Endodermal cell (in vitro differentiated cells): ENCODE results near the gene SLC16A1. TPM values are rescaled to one million over a fixed set of nuclear protein-coding genes. Genes with fewer than 3 reads are reported as not detected.
"Not testable (repeated sequence)": the region's sequence is repeated elsewhere in the genome, so short reads cannot be mapped to it uniquely, and the experiment has no call there.

Source experiments
- DNase-seq: peaks from one replicate; pipeline ENCODE4 v3.0.0-alpha.2; 2017
- H3K27ac ChIP-seq: 2 replicates; pipeline ENCODE4 v1.5.1; 2013; ENCODE audit warnings: mild to moderate bottlenecking, low read depth, low read length, moderate library complexity
- H3K27me3 ChIP-seq: 2 replicates; pipeline ENCODE4 v1.6.1; 2013; ENCODE audit warnings: mild to moderate bottlenecking, low read length, moderate library complexity; ENCODE audit not compliant: insufficient read depth, control insufficient read depth, poor library complexity, severe bottlenecking
- H3K36me3 ChIP-seq: 2 replicates; pipeline ENCODE4 v1.7.0; 2013; ENCODE audit warnings: mild to moderate bottlenecking, low read length, moderate library complexity; ENCODE audit not compliant: control insufficient read depth, insufficient read depth
- H3K4me1 ChIP-seq: one replicate; pipeline ENCODE4 v1.7.0; 2013; ENCODE audit warnings: low read length; ENCODE audit not compliant: control insufficient read depth, insufficient read depth
- H3K4me3 ChIP-seq: 2 replicates; pipeline ENCODE4 v1.5.1; 2013; ENCODE audit warnings: mild to moderate bottlenecking, low read length, moderate library complexity
- H3K9ac ChIP-seq: 2 replicates; pipeline ENCODE4 v1.6.1; 2013; ENCODE audit warnings: mild to moderate bottlenecking, low read length, moderate library complexity; ENCODE audit not compliant: poor library complexity, severe bottlenecking; ENCODE audit errors: extremely low read depth
- H3K9me3 ChIP-seq: 2 replicates; pipeline ENCODE4 v1.6.1; 2013; ENCODE audit warnings: mild to moderate bottlenecking, low read length, moderate library complexity; ENCODE audit not compliant: control insufficient read depth
- H3K27ac Mint-ChIP-seq: 2 replicates; pipeline ENCODE4 v1.8.0; 2020; ENCODE audit warnings: mixed read lengths
- H3K27me3 Mint-ChIP-seq: 2 replicates; pipeline ENCODE4 v1.8.0; 2021; ENCODE audit warnings: mild to moderate bottlenecking, mixed read lengths; ENCODE audit not compliant: insufficient read depth
- H3K36me3 Mint-ChIP-seq: 2 replicates; pipeline ENCODE4 v1.8.0; 2020; ENCODE audit warnings: low read depth, mixed read lengths
- H3K4me1 Mint-ChIP-seq: 2 replicates; pipeline ENCODE4 v1.8.0; 2020; ENCODE audit warnings: mixed read lengths
- H3K4me3 Mint-ChIP-seq: 2 replicates; pipeline ENCODE4 v1.8.0; 2020; ENCODE audit warnings: mild to moderate bottlenecking, moderate library complexity, mixed read lengths
- H3K9me3 Mint-ChIP-seq: 2 replicates; pipeline ENCODE4 v1.8.0; 2020; ENCODE audit warnings: mild to moderate bottlenecking, mixed read lengths
- CTCF ChIP-seq: fragments of 200-600 bp; sonication (generic); conservative IDR thresholded peaks from 2 replicates; pipeline ENCODE4 v1.5.0; 2021; ENCODE audit warnings: antibody characterized with exemption, mild to moderate bottlenecking
- WGBS, 2 experiments: methylation state at CpG; one replicate each; pipeline versions ENCODE4 v1.1.5 to v1.1.7; 2013; ENCODE audit warnings: missing lambda C conversion rate in 2 of 2, mixed read lengths in 1 of 2; ENCODE audit not compliant: insufficient coverage in 1 of 2, insufficient read length in 1 of 2; 5-methylcytosine and 5-hydroxymethylcytosine counted together
- total RNA-seq, 2 donors: library from RNA; stranded (reverse); fragmentation: NEBNext Ultra II Directional in 1 of 2; extraction: Animal tissue kit (Norgen Biotek cat#: 25700) in 1 of 2; gene quantifications; 2 replicates in 1 of 2; 3 replicates in 1 of 2; pipeline ENCODE4 v1.2.1, GENCODE V29; 2021

Gene SLC16A1
- total RNA-seq, 2 donors from 2014 or later, result 229 to 248 TPM

- Histone ChIP-seq H3K4me3 (no peak overlapping the region), H3K27me3 (no peaks in the 10 kb centered on the region), H3K36me3 (no peaks in the 10 kb centered on the region), H3K27ac (no peak overlapping the region), H3K9me3 (peaks cover 15% of the 10 kb centered on the region), H3K4me1 (no peaks in the 10 kb centered on the region), H3K9ac (no peak overlapping the region)
- peaks cover 4% of the 10 kb centered on the region for H3K4me1 Mint-ChIP-seq
- H3K27ac Mint-ChIP-seq, result no peak overlapping the region
- no peak for DNase-seq
- H3K4me3 Mint-ChIP-seq, result no peak overlapping the region
- H3K9me3 Mint-ChIP-seq, result peaks cover 17% of the 10 kb centered on the region
- TF ChIP-seq CTCF, result no peak
- H3K36me3 Mint-ChIP-seq, result peaks cover 5% of the 10 kb centered on the region
- H3K27me3 Mint-ChIP-seq, result peaks cover 3% of the 10 kb centered on the region
- 83 to 87% methylated on average over 2 of the region's 2 CpGs for WGBS, 2 experiments
Measured at GRCh38 chr1:112888630-112889029, 67.4 kb downstream of the SLC16A1 start.

- H3K4me3 ChIP-seq, result no peak overlapping the region
- peaks cover 7% of the 10 kb centered on the region for H3K9me3 ChIP-seq
- peaks cover 2% of the 10 kb centered on the region for H3K4me1 Mint-ChIP-seq
- no peak for DNase-seq
- H3K36me3 Mint-ChIP-seq, result no peaks in the 10 kb centered on the region
- no peak overlapping the region for H3K9ac ChIP-seq
- H3K9me3 Mint-ChIP-seq, result peaks cover 8% of the 10 kb centered on the region
- no peaks in the 10 kb centered on the region for H3K36me3 ChIP-seq
- H3K4me1 ChIP-seq, result no peaks in the 10 kb centered on the region
- H3K4me3 Mint-ChIP-seq, result no peak overlapping the region
- WGBS, 2 experiments, result 93 to 95% methylated on average over 7 to 10 of the region's 10 CpGs
- no peak overlapping the region for H3K27ac Mint-ChIP-seq
- H3K27me3 Mint-ChIP-seq, result no peaks in the 10 kb centered on the region
- no peak for TF ChIP-seq CTCF
- no peaks in the 10 kb centered on the region for H3K27me3 ChIP-seq
- H3K27ac ChIP-seq, result no peak overlapping the region
Measured at GRCh38 chr1:112887599-112888283, 68.3 kb downstream of the SLC16A1 start.

- peaks cover 21% of the 10 kb centered on the region for H3K4me1 Mint-ChIP-seq
- not testable (repeated sequence) for H3K27ac ChIP-seq, H3K27ac Mint-ChIP-seq, H3K9me3 Mint-ChIP-seq, H3K9me3 ChIP-seq, H3K27me3 ChIP-seq, H3K9ac ChIP-seq, H3K36me3 ChIP-seq, H3K4me3 Mint-ChIP-seq, H3K27me3 Mint-ChIP-seq, H3K4me1 ChIP-seq, DNase-seq, H3K4me3 ChIP-seq, H3K36me3 Mint-ChIP-seq
- 89 to 94% methylated on average over 5 of the region's 5 CpGs for WGBS, 2 experiments
Measured at GRCh38 chr1:112884996-112885395, 71.0 kb downstream of the SLC16A1 start.
